ENCODE measurements around the gene GPC5. TPM values are rescaled to one million over a fixed set of nuclear protein-coding genes. Genes with fewer than 3 reads are reported as not detected.

Gene GPC5
- total and polyA plus RNA-seq, 2 of the 8 experiments (the other 6 are each of a cell fraction or from before 2014, with no cell fraction given), result 0.20 to 0.39 TPM

DNA sequence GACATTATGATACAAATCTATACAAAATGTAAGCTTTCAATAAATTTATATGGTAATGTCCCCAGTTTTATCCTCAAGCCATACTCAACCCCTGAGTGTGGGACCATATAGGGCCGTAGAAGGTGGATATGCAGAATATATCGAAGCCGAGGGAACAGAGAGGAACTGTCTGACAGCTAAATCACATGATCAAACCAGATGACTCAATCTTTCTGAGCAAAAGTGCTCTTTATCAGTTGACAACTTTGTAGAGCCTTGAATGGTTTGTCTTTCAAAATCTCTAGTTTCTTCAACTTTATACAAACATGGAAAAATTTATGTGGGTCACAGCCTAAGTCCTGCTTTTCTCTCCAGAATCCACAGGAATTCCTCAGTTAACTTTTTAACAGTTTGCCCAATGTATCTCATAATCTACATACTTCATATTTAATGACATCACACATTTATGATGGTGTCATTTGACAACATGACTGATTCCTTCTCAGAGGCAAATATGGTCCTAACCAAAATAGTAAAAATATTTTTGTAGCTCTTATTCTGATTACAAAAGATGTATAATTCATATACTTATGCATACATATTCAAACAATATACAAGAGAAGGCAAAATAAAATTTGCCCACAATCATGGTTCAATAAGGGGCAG is 1155.2 kb downstream of the GPC5 start (continued):
- TF ChIP-seq KDM4A (IDR thresholded peaks at IDR 0.05; ENCODE audit: low read depth, low read length, severe bottlenecking), result no peak
- TF ChIP-seq GABPA (IDR thresholded peaks at IDR 0.05; ENCODE audit: borderline replicate concordance, insufficient read depth, low read length), result no peak
- TF ChIP-seq SP4 (IDR thresholded peaks at IDR 0.05; ENCODE audit: low read length), result no peak
- no peak for TF ChIP-seq SIRT6 (IDR thresholded peaks at IDR 0.05; ENCODE audit: low read length)
- no peak for TF ChIP-seq MAFK (IDR thresholded peaks at IDR 0.05; ENCODE audit: low read depth, low read length)
- TF ChIP-seq, protein P1, sequence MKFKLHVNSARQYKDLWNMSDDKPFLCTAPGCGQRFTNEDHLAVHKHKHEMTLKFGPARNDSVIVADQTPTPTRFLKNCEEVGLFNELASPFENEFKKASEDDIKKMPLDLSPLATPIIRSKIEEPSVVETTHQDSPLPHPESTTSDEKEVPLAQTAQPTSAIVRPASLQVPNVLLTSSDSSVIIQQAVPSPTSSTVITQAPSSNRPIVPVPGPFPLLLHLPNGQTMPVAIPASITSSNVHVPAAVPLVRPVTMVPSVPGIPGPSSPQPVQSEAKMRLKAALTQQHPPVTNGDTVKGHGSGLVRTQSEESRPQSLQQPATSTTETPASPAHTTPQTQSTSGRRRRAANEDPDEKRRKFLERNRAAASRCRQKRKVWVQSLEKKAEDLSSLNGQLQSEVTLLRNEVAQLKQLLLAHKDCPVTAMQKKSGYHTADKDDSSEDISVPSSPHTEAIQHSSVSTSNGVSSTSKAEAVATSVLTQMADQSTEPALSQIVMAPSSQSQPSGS (IDR thresholded peaks at IDR 0.05; ENCODE audit: low read length), result no peak

All from H1 (cell line).